Mesothelial cell of epicardium (in vitro differentiated cells): ENCODE measurements around the gene SMAD6. TPM values are rescaled to one million over a fixed set of nuclear protein-coding genes. Genes with fewer than 3 reads are reported as not detected.
A peak's percentile ranks its signal among the peaks of the same experiment; 100 is the strongest.

ENCODE experiments used
- DNase-seq, 2 experiments: peaks; one replicate each; pipeline ENCODE4 v3.0.0; 2021; ENCODE audit warnings: low spot score in 2 of 2; ENCODE audit not compliant: unreplicated experiment in 2 of 2
- H3K27ac Mint-ChIP-seq: 2 replicates; pipeline ENCODE4 v1.8.0; 2021; ENCODE audit warnings: mixed read lengths
- H3K27me3 Mint-ChIP-seq: 2 replicates; pipeline ENCODE4 v1.8.0; 2021; ENCODE audit warnings: low read depth, mixed read lengths
- H3K36me3 Mint-ChIP-seq: 2 replicates; pipeline ENCODE4 v1.8.0; 2021; ENCODE audit warnings: mixed read lengths
- H3K4me1 Mint-ChIP-seq: 2 replicates; pipeline ENCODE4 v1.8.0; 2021; ENCODE audit warnings: mixed read lengths
- H3K4me3 Mint-ChIP-seq: 2 replicates; pipeline ENCODE4 v1.8.0; 2021; ENCODE audit warnings: mild to moderate bottlenecking, moderate library complexity, mixed read lengths
- H3K9me3 Mint-ChIP-seq: 2 replicates; pipeline ENCODE4 v1.8.0; 2021; ENCODE audit warnings: mixed read lengths
- total RNA-seq: library from RNA; stranded (reverse); gene quantifications from 3 replicates; pipeline ENCODE4 v1.2.1, GENCODE V29; 2021
- TF ChIP-seq, protein P1 (sequence below): fragments of 200-600 bp; sonication (generic); IDR thresholded peaks from one replicate; pipeline ENCODE4 v1.5.0; 2021; ENCODE audit warnings: antibody characterized with exemption; ENCODE audit not compliant: unreplicated experiment

The SMAD6 gene
- total RNA-seq, 1 donor from 2014 or later = 176 TPM

DNA sequence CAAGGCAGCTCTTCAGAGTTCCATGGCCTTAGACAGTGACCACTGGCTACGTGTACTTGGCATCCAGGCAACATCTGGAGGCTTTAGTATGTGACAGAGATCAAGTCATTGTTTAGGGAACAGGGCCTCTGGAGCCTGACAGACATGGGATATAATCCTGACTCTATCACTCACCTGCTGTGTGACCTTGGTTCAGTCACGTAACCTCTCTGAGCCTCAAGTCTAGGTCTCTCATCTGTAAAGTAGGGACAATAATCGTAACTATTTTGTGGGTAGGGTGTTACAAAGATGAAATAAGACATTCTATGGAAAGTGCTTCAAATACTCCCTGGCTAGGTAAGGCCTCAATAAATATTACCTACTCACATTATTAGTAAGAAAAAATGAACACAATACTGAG lies 114.2 kb downstream of the SMAD6 start:
- Mint-ChIP-seq H3K27ac (no peak overlapping the region), H3K27me3 (no peaks in the 10 kb centered on the region), H3K4me1 (peaks cover 9% of the 10 kb centered on the region), H3K9me3 (peaks cover 33% of the 10 kb centered on the region), H3K36me3 (peaks cover 13% of the 10 kb centered on the region), H3K4me3 (no peak overlapping the region)
- no peak for DNase-seq
- TF ChIP-seq, protein P1, sequence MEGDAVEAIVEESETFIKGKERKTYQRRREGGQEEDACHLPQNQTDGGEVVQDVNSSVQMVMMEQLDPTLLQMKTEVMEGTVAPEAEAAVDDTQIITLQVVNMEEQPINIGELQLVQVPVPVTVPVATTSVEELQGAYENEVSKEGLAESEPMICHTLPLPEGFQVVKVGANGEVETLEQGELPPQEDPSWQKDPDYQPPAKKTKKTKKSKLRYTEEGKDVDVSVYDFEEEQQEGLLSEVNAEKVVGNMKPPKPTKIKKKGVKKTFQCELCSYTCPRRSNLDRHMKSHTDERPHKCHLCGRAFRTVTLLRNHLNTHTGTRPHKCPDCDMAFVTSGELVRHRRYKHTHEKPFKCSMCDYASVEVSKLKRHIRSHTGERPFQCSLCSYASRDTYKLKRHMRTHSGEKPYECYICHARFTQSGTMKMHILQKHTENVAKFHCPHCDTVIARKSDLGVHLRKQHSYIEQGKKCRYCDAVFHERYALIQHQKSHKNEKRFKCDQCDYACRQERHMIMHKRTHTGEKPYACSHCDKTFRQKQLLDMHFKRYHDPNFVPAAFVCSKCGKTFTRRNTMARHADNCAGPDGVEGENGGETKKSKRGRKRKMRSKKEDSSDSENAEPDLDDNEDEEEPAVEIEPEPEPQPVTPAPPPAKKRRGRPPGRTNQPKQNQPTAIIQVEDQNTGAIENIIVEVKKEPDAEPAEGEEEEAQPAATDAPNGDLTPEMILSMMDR = no peak

DNA sequence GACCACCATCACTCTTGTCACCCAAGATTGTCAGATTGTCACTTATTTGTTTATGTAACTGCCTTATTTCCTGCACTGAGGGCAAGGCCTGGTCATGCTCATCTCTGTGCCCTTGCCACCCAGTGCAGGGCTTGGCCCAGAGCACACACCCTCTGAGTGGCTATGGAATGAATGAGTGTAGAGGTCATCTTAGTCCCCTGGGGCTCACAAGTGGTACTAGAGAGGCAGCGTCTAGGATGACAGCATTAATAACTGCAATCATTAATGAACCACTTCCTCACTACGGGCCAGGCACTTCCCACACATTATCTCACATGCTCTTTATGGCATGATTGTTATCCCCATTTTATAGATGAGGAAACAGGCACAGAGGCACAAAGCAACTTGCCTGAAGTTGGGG lies 117.0 kb downstream of the SMAD6 start:
- H3K27ac Mint-ChIP-seq = no peak overlapping the region
- no peak for DNase-seq
- TF ChIP-seq, protein P1 = no peak
- no peaks in the 10 kb centered on the region for H3K27me3 Mint-ChIP-seq
- peaks cover 17% of the 10 kb centered on the region for H3K4me1 Mint-ChIP-seq
- peaks cover 15% of the 10 kb centered on the region for H3K9me3 Mint-ChIP-seq
- peaks cover 2% of the 10 kb centered on the region for H3K36me3 Mint-ChIP-seq
- no peak overlapping the region for H3K4me3 Mint-ChIP-seq

DNA sequence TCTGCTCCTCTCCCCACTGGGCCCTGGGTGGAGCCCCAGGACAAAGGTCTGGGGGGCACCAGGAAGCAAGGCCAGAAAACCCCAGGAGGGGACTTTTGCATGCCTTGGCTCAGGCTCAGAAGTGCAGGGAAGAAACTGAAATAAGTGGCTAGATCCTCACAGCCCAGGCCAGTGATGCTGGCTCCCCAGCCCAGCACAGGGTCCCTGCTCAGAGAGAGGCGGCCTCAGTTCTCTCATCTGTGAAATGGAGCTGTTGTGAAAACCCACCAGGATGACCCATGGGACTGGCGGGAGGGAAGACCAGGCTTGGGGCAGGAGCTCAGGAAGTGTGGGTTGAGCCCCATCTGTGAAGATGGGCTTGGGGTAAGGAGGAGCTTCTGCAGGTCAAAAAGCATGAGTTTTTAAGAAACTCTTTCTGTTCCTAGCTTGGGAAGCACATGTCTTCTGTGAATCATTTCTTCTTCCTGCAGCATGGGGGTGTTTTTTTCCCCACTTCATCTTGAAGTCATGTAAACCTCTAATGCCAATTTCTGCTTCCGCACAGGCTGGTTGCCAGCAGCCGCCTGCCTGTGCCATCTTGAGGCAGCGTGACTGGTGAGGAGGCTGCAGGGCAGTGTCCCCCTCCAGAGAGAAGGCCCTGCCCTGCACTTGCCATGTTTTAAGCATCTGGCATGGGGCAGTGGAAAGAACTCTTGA lies 118.6 kb downstream of the SMAD6 start:
- H3K4me3 Mint-ChIP-seq = no peak overlapping the region
- peak overlapping the region; percentile 89 for H3K27ac Mint-ChIP-seq
- TF ChIP-seq, protein P1 = no peak
- H3K9me3 Mint-ChIP-seq = peaks cover 4% of the 10 kb centered on the region
- DNase-seq = no peak
- H3K36me3 Mint-ChIP-seq = no peaks in the 10 kb centered on the region
- H3K4me1 Mint-ChIP-seq = peaks cover 17% of the 10 kb centered on the region
- no peaks in the 10 kb centered on the region for H3K27me3 Mint-ChIP-seq

DNA sequence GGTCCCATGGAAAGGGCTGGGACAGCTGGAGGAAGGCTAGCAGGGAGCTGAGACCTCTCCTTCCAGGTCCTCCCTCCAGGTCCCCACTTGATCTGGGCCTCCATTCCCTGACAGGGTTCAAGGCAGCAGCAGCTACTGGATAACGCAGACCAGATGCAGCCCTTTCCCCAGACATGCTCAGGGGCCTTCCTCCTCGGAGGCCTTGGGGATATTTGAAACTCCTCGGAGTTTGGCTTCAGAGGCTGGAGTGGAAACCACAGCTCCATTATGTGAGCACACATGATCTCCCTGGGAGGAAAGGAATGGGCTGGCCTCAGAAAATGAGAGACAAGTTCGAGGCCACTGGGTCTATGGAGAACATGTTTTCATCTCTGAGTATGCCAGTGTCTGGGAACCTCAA lies 119.3 kb downstream of the SMAD6 start:
- Mint-ChIP-seq H3K9me3 (peaks cover 4% of the 10 kb centered on the region), H3K27me3 (no peaks in the 10 kb centered on the region), H3K4me3 (no peak overlapping the region), H3K36me3 (no peaks in the 10 kb centered on the region), H3K4me1 (peaks cover 20% of the 10 kb centered on the region), H3K27ac (peak overlapping the region; percentile 51)
- TF ChIP-seq, protein P1 = no peak
- no peak for DNase-seq

DNA sequence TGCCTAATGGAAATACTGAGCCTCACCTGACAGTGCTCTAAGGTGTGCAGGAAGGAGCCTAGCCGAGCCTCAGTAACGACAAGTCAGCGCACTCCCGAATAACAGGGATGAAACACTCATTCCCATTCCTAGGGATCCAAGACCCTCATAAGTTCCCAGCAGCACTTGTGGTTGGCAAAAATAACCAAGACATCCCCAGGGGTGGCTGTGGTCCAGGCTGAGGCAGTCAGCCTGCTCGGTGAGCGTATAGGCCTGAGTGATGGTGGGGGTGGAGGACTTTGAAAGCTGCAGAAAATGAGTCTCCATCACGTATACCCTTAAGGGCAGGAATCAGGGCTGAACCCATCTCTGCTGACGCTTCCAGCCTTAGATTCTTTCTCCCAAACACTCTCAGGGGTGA lies 120.1 kb downstream of the SMAD6 start:
- DNase-seq = no peak
- Mint-ChIP-seq H3K36me3 (no peaks in the 10 kb centered on the region), H3K4me3 (no peak overlapping the region), H3K9me3 (peaks cover 4% of the 10 kb centered on the region), H3K4me1 (peaks cover 27% of the 10 kb centered on the region), H3K27ac (no peak overlapping the region), H3K27me3 (no peaks in the 10 kb centered on the region)
- TF ChIP-seq, protein P1 = no peak
